Adipose tissue (tissue), 3 donors: ENCODE measurements around the gene MACROH2A2. TPM values are rescaled to one million over a fixed set of nuclear protein-coding genes. Genes with fewer than 3 reads are reported as not detected.
"Not testable (repeated sequence)": the region's sequence is repeated elsewhere in the genome, so short reads cannot be mapped to it uniquely, and the experiment has no call there.

ENCODE experiments used
- H3K27ac ChIP-seq: one replicate; pipeline ENCODE4 v1.5.1; 2013; ENCODE audit warnings: low read depth, low read length
- WGBS, 3 donors: extraction: QIAGEN DNeasy Blood & Tissue Kit; methylation state at CpG; one replicate each; pipeline ENCODE4 v1.1.7; 2013; 5-methylcytosine and 5-hydroxymethylcytosine counted together
- polyA plus RNA-seq, 3 donors: library from polyadenylated mRNA; stranded (reverse); fragments of 200-250 nt; gene quantifications; one replicate each; pipeline ENCODE4 v1.2.3, GENCODE V29; 2013
- donor health status: healthy with polysubstance abuse.
- donor health status: Bipolar disorder and iron deficiency.
- donor health status: healthy.

MACROH2A2 gene
- polyA plus RNA-seq, 3 donors, result 4.5 to 6.7 (median 6.2) TPM

- 91 to 94% (median 92%) methylated on average over 11 of the region's 11 CpGs for WGBS, 3 donors
- H3K27ac ChIP-seq, result no peak overlapping the region
Measured at GRCh38 chr10:70139151-70139996, 86.7 kb downstream of the MACROH2A2 start.

- H3K27ac ChIP-seq, result no peak overlapping the region
- WGBS, 3 donors, result 91 to 96% (median 93%) methylated on average over 6 of the region's 6 CpGs
Measured at GRCh38 chr10:70139997-70140250, 87.3 kb downstream of the MACROH2A2 start.

- WGBS, 3 donors, result 72 to 81% (median 77%) methylated on average over 5 of the region's 5 CpGs
- no peak overlapping the region for H3K27ac ChIP-seq
Measured at GRCh38 chr10:70140297-70140696, 87.7 kb downstream of the MACROH2A2 start.

- no peak overlapping the region for H3K27ac ChIP-seq
- WGBS, 3 donors, result 91 to 96% (median 95%) methylated on average over 10 of the region's 10 CpGs
Measured at GRCh38 chr10:70142555-70142954, 89.9 kb downstream of the MACROH2A2 start.

- no peak overlapping the region for H3K27ac ChIP-seq
- 81 to 83% (median 83%) methylated on average over 18 of the region's 18 CpGs for WGBS, 3 donors
Measured at GRCh38 chr10:70144372-70145110, 91.9 kb downstream of the MACROH2A2 start.

GRCh38 chr10:70145166-70145665, 92.6 kb downstream of the MACROH2A2 start:
- 9 to 12% (median 11%) methylated on average over 25 to 28 of the region's 28 CpGs for WGBS, 3 donors
- H3K27ac ChIP-seq, result no peak overlapping the region

- peak overlapping the region; percentile 0 for H3K27ac ChIP-seq
- whole genome bisulfite sequencing, 3 donors, result 0 to 1% (median 0%) methylated on average over 63 to 97 of the region's 98 CpGs
Measured at GRCh38 chr10:70145666-70146488, 93.2 kb downstream of the MACROH2A2 start.

GRCh38 chr10:70146489-70147258, 94.0 kb downstream of the MACROH2A2 start, which contains the start of gene TYSND1:
TSS of gene TYSND1 (minus strand) at chr10:70146700. CDS start at chr10:70146586, 114 bp downstream.
- peak within 1 kb of the TSS; percentile 0 for H3K27ac ChIP-seq
- 1% methylated on average over 34 to 39 of the region's 39 CpGs for WGBS, 3 donors

- WGBS, 3 donors, result 25 to 35% (median 32%) methylated on average over 2 of the region's 2 CpGs
- H3K27ac ChIP-seq, result no peak overlapping the region
Measured at GRCh38 chr10:70147259-70147625, 94.6 kb downstream of the MACROH2A2 start.

GRCh38 chr10:70148516-70148915, 95.9 kb downstream of the MACROH2A2 start:
- WGBS, 3 donors, result 92 to 94% (median 92%) methylated on average over 5 of the region's 5 CpGs
- no peak overlapping the region for H3K27ac ChIP-seq

- WGBS, 3 donors, result 59 to 64% (median 64%) methylated on average over 3 of the region's 3 CpGs
- H3K27ac ChIP-seq, result no peak overlapping the region
Measured at GRCh38 chr10:70155255-70155838, 102.7 kb downstream of the MACROH2A2 start.

- 50 to 66% (median 51%) methylated on average over 2 of the region's 2 CpGs for WGBS, 3 donors
- H3K27ac ChIP-seq, result no peak overlapping the region
Measured at GRCh38 chr10:70158113-70158512, 105.5 kb downstream of the MACROH2A2 start.

- H3K27ac ChIP-seq, result not testable (repeated sequence)
- WGBS, 3 donors, result 29 to 94% (median 66%) methylated on average over 3 of the region's 3 CpGs
Measured at GRCh38 chr10:70159366-70159765, 106.7 kb downstream of the MACROH2A2 start.

GRCh38 chr10:70160798-70161197, 108.2 kb downstream of the MACROH2A2 start:
- H3K27ac ChIP-seq, result no peak overlapping the region
- WGBS, 3 donors, result 30 to 66% (median 62%) methylated on average over 1 of the region's 1 CpG
